Heart left ventricle (tissue), 16 donors: ENCODE data around the gene ZNG1C. TPM values are rescaled to one million over a fixed set of nuclear protein-coding genes. Genes with fewer than 3 reads are reported as not detected.
"Not testable (repeated sequence)": the region's sequence is repeated elsewhere in the genome, so short reads cannot be mapped to it uniquely, and the experiment has no call there.

ENCODE experiments used
- ATAC-seq, 4 donors: fragments of 200-7000 bp; cut with Tn5 transposase; one replicate each; pipeline ENCODE4 v1.9.1; 2020 to 2022; ENCODE audit warnings: moderate library complexity in 4 of 4, mild to moderate bottlenecking in 3 of 4, moderate number of reproducible peaks in 1 of 4
- DNase-seq, 5 donors: peaks; one replicate each; pipeline ENCODE4 v3.0.0-alpha.2; 2020
- H3K27ac ChIP-seq, 12 donors: fragments of 200-600 bp; sonication (generic) in 4 of 12; one replicate each; pipeline versions ENCODE4 v1.5.0 to v1.8.0; 2016 to 2022; ENCODE audit warnings: mild to moderate bottlenecking in 2 of 12
- H3K27me3 ChIP-seq, 9 donors: fragments of 200-600 bp; sonication (generic) in 2 of 9; one replicate each; pipeline versions ENCODE4 v1.5.1 to v1.8.0; 2016 to 2022; ENCODE audit warnings: mild to moderate bottlenecking in 3 of 9
- H3K36me3 ChIP-seq, 9 donors: fragments of 200-600 bp; sonication (generic) in 2 of 9; one replicate each; pipeline versions ENCODE4 v1.5.0 to v1.8.0; 2018 to 2022; ENCODE audit warnings: mild to moderate bottlenecking in 2 of 9
- H3K4me1 ChIP-seq, 12 donors: fragments of 200-600 bp; sonication (generic) in 4 of 12; one replicate each; pipeline versions ENCODE4 v1.5.0 to v1.8.0; 2016 to 2022; ENCODE audit warnings: mild to moderate bottlenecking in 3 of 12
- H3K4me3 ChIP-seq, 12 donors: fragments of 200-600 bp; sonication (generic) in 4 of 12; one replicate each; pipeline versions ENCODE4 v1.5.0 to v1.8.0; 2017 to 2022; ENCODE audit warnings: mild to moderate bottlenecking in 9 of 12, moderate library complexity in 4 of 12
- H3K9me3 ChIP-seq, 12 donors: fragments of 200-600 bp; sonication (generic) in 4 of 12; one replicate each; pipeline versions ENCODE4 v1.5.0 to v1.8.0; 2016 to 2022; ENCODE audit warnings: mild to moderate bottlenecking in 1 of 12
- WGBS, 4 donors: extraction: QIAGEN DNeasy Blood & Tissue Kit in 2 of 4; methylation state at CpG; one replicate each; pipeline versions ENCODE4 v1.1.5 to v1.1.7; 2013 to 2018; 5-methylcytosine and 5-hydroxymethylcytosine counted together
- intact Hi-C, 10 donors: fragments of 100-400 bp; cut with DNase I; formaldehyde crosslinking; loops; one replicate each; pipeline versions ENCODE4 v1.11.1 to v1.14.2; 2022
- long read RNA-seq, 3 donors: library from polyadenylated mRNA; unstranded; transcript quantifications; one replicate each; pipeline ENCODE4 v2.0.0, GENCODE V29; 2020 to 2021
- polyA plus RNA-seq, 2 donors: library from polyadenylated mRNA; stranded (reverse); fragments of 200-250 nt; gene quantifications; one replicate each; pipeline ENCODE4 v1.2.3, GENCODE V29; 2013
- total RNA-seq, 9 donors: library from RNA; depleted of rRNA in 2 of 9; stranded (reverse); fragments of >200 nt in 2 of 9; fragmentation: NEBNext Ultra II Directional in 3 of 9; extraction: Animal tissue kit (Norgen Biotek cat#: 25700) in 3 of 9; gene quantifications; one replicate each; pipeline versions ENCODE4 v1.1.0 to v1.2.4, GENCODE V29; 2016 to 2023
- donor health status: ischemic (EF 13 %, LVEDD 7.1; RV severe dilation, severe dysfunction).
- donor health status: healthy with polysubstance abuse.
- donor health status: DM: no; HTN: yes; CAD: no.
- donor health status: DM: no; HTN: no; CAD: no.
- donor health status: ischemic (EF 25% LVEDD 6.9; RV normal size, moderate dysfunction).
- donor health status: ischemic (EF 25% LVEDD 5.7; RV mildly dilated, moderate dysfunction).
- donor health status: healthy.
- donor health status: DM: yes; HTN: yes; CAD: no.
- donor health status: ischemic (EF 35%, LVEDD 5.7; RV mildly dilated, moderate dysfunction).
- donor health status: nonischemic (EF 11% LVEDD 7.7; RV severe dilation, severe dysfunction).
- donor health status: DM: yes; HTN: yes; CAD: no.
- donor health status: PGD.
- donor health status: ischemic (EF 29% LVEDD 5.4; RV normal size, mild dysfunction).
- donor health status: nonischemic (EF 23%, LVEDD 6.1; RV moderate dilation, normal function).

Gene ZNG1C
- total RNA-seq (10 to 100 TPM in 3 of 9 donors, 1 to 10 TPM in 6; 3.9 to 16.4 (median 6.5) TPM), polyA plus RNA-seq (10 to 100 TPM in 1 of 2 donors, 1 to 10 TPM in 1; 5.2 to 17.6 TPM)
- long read RNA-seq, donor 1, transcript CBWD3-206 (3 exons, 1,736 nt): major isoform, 9 of 14 reads
- long read RNA-seq, donor 1, partial matches to known transcripts: 1 of 14 reads
- long read RNA-seq, donor 1, other reads (novel, unspliced or antisense): 4 of 14 reads
- long read RNA-seq, donor 2, partial matches to known transcripts: 2 of 33 reads
- long read RNA-seq, donor 2, other reads (novel, unspliced or antisense): 28 of 33 reads
- long read RNA-seq, donor 3, transcript CBWD3-206 (3 exons, 1,736 nt): major isoform, 12 of 15 reads
- long read RNA-seq, donor 3, partial matches to known transcripts: 0 of 15 reads
- long read RNA-seq, donor 3, other reads (novel, unspliced or antisense): 1 of 15 reads

DNA sequence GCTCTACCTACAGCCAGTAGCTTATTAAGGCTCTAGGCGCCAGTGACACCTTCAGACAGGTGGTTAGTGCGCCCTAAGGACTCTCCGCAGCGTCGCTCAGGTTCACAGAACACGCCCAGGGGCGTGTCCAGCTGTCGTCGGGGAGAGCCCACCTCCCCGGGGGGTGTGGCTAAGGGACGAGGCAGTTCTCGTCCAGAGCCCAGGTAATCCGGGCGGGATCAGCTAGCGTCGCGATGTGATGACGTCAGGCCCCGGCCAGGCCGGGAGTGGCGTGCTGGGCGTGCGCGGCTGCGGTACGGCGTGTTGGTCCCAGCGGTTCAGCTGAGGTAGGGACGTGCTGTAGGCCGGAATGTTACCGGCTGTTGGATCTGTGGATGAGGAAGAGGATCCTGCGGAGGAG lies at the start of gene ZNG1C:
Gene ZNG1C (plus strand): TSS at position 301 of the 400 bp plus-strand sequence. CDS start 49 bp downstream, at position 350.
- intact Hi-C loops, H3K36me3 ChIP-seq, H3K4me3 ChIP-seq, ATAC-seq, H3K9me3 ChIP-seq, H3K4me1 ChIP-seq, DNase-seq, H3K27ac ChIP-seq, H3K27me3 ChIP-seq: not testable (repeated sequence)
- WGBS, 4 donors: no CpG with 5 or more reads among the region's 32 CpGs

GRCh38 chr9:68242437-68242836 lies 654 bp downstream of the ZNG1C start:
- H3K4me3 ChIP-seq, H3K4me1 ChIP-seq, H3K27me3 ChIP-seq, intact Hi-C loops, H3K9me3 ChIP-seq, ATAC-seq, H3K36me3 ChIP-seq, H3K27ac ChIP-seq, DNase-seq: not testable (repeated sequence)
- WGBS, 4 donors: no CpG with 5 or more reads among the region's 11 CpGs

- intact Hi-C loops, H3K27ac ChIP-seq, H3K36me3 ChIP-seq, H3K4me3 ChIP-seq, H3K9me3 ChIP-seq, ATAC-seq, H3K27me3 ChIP-seq, H3K4me1 ChIP-seq: not testable (repeated sequence)
- WGBS, 4 donors: 96 to 99% (median 98%) methylated on average over 10 to 12 of the region's 16 CpGs
- peak in 1 of 5 donors; percentile 9 for DNase-seq
Measured at GRCh38 chr9:68281041-68281440, 39.3 kb downstream of the ZNG1C start.

DNA sequence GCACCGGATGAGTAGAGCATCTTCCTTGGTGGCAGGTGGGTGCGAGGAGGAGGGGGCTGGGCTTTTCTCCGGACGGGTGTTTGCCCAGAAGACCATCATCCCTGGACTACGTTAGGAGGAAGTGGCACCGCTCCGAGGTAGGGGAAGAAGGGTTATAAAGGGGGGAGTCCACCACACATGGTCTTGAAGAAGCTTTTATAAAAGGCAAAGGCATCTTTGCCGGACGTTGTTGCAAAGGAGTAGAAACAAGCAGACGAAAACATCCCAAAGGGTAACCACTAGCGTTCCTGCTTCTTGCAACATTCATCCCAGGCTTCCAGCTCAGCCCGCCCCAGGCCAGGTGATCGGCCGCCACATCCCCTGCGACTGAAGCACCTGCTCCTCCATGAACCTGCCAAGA lies 60.8 kb downstream of the ZNG1C start, which contains the start of gene FOXD4L3:
Gene FOXD4L3 (plus strand): TSS at position 301 of the 400 bp plus-strand sequence. CDS start 85 bp downstream, at position 386.
- intact Hi-C loops, H3K4me3 ChIP-seq, H3K27me3 ChIP-seq, ATAC-seq, H3K9me3 ChIP-seq, H3K4me1 ChIP-seq, DNase-seq, H3K36me3 ChIP-seq, H3K27ac ChIP-seq: not testable (repeated sequence)
- WGBS, 4 donors: 13 to 19% methylated on average over 3 to 4 of the region's 15 CpGs; no CpG with 5 or more reads in 2 of the 4 donors

DNA sequence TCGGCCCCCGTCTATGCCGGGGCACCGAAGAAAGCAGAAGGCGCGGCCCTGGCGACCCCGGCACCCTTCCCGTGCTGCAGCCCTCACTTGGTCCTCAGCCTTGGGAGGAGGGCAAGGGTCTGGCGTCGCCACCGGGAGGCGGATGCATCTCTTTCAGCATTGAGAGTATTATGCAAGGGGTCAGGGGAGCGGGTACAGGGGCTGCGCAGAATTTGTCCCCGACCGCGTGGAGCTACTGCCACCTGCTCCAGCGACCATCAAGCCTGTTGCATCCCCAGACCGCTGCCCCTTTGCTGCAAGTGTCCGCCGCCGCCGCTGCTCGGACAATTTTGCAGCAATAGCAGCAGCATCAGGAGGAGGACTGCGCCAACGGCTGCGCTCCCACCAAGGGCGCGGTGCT lies 62.0 kb downstream of the ZNG1C start:
- intact Hi-C loops, ATAC-seq: not testable (repeated sequence)

GRCh38 chr9:68304212-68304611 lies 62.4 kb downstream of the ZNG1C start:
- intact Hi-C loops, ATAC-seq, H3K36me3 ChIP-seq, H3K4me3 ChIP-seq, H3K4me1 ChIP-seq, H3K27ac ChIP-seq, H3K9me3 ChIP-seq, DNase-seq, H3K27me3 ChIP-seq: not testable (repeated sequence)
- 9 to 16% methylated on average over 7 to 8 of the region's 21 CpGs; no CpG with 5 or more reads in 2 of the 4 donors for WGBS, 4 donors

More for the DNA sequence above, 62.0 kb downstream of the ZNG1C start:
- not testable (repeated sequence) for H3K36me3 ChIP-seq, H3K27ac ChIP-seq, DNase-seq, H3K4me3 ChIP-seq, H3K27me3 ChIP-seq, H3K4me1 ChIP-seq, H3K9me3 ChIP-seq
- 3 to 5% methylated on average over 7 of the region's 30 CpGs; no CpG with 5 or more reads in 2 of the 4 donors for WGBS, 4 donors

DNA sequence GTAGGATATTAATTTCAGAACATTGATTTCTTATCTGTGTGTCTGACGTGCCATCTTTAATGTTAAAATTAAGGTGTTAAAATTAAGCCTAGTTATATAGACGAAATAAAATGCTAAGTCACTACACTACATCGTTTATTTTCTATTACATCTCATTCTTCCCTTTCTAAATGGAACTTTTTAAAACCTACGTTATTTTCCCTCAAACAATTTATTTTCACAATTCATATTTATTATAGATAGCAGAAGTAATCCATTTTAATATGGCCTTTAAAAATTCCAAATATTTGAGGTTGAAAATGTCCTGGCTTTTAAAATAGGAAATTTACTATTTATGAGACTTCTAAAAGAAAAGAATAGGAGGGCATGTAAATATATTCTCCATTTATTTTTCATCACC lies 63.0 kb downstream of the ZNG1C start:
- H3K36me3 ChIP-seq, H3K27ac ChIP-seq, H3K27me3 ChIP-seq, H3K4me3 ChIP-seq, H3K9me3 ChIP-seq, ATAC-seq, intact Hi-C loops, DNase-seq, H3K4me1 ChIP-seq: not testable (repeated sequence)
- 13 to 26% (median 23%) methylated on average over 2 to 3 of the region's 4 CpGs for WGBS, 4 donors

DNA sequence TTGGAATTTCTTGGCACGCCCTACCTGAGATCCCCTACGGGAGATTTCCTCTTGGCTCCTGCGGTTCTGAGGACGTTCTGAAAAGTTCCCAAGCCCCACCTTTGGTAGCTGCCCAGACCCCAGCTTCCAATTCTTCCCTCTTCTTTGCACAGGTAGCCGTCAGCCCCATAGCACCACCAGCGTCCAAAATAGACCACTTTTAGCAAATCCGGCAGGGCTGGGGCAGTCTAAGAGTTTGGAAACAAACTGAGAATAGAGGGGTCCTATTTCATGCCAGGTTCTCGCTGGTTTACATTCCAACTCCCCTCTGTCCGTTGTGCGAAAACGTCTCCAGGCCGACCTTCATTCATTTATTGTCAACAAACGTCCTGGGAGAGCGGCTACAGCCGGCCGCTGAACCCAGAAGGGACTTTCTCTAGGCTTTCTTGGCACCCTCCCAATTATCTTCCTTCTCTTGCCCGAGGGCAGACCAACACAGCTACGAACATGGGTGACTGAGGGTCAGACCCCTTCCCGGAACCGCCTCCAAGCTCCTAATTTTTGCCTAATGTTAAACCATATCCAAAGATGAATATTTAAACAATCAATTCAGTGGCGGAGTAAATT lies 64.0 kb downstream of the ZNG1C start:
- H3K9me3 ChIP-seq, H3K27ac ChIP-seq, intact Hi-C loops, H3K4me3 ChIP-seq, H3K27me3 ChIP-seq, H3K36me3 ChIP-seq, H3K4me1 ChIP-seq, DNase-seq: not testable (repeated sequence)
- peak in 1 of 4 donors; percentile 9 for ATAC-seq
- WGBS, 4 donors: 14 to 38% (median 28%) methylated on average over 5 to 9 of the region's 21 CpGs

- H3K9me3 ChIP-seq, H3K27ac ChIP-seq, intact Hi-C loops, H3K4me1 ChIP-seq, H3K4me3 ChIP-seq, DNase-seq, H3K27me3 ChIP-seq, H3K36me3 ChIP-seq: not testable (repeated sequence)
- ATAC-seq: peak in 2 of 4 donors; percentile 36 to 48
- 5 to 31% (median 6%) methylated on average over 10 to 28 of the region's 37 CpGs; no CpG with 5 or more reads in 1 of the 4 donors for WGBS, 4 donors
Measured at GRCh38 chr9:68306391-68306964, 64.7 kb downstream of the ZNG1C start.

DNA sequence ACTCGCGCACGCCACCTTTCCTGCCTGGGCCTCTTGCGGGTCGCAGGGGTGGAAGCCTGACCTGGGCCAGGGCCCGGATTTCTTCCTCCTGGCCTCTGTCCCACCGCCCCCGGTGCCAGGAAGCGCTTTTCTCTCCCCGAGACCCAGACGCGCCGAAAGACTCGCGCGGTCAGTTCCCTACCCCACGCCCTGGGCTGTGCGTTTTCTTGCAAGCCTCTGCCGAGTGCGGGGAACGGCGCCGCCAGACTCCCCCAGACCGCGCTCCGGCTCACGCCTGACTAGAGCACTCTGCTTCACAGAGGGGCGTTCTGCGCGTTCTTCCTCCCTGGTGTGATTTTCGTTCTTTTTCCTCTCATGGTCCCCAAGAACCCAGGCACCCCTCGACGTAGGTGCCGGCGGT lies 65.3 kb downstream of the ZNG1C start:
- H3K36me3 ChIP-seq, H3K4me3 ChIP-seq, H3K9me3 ChIP-seq, H3K4me1 ChIP-seq, H3K27me3 ChIP-seq, DNase-seq, intact Hi-C loops, H3K27ac ChIP-seq: not testable (repeated sequence)
- ATAC-seq: peak; percentile 19 to 61 (median 45)
- 17 to 66% (median 32%) methylated on average over 10 to 18 of the region's 35 CpGs for WGBS, 4 donors

- DNase-seq, intact Hi-C loops: not testable (repeated sequence)
Measured at GRCh38 chr9:68307654-68308053, 65.9 kb downstream of the ZNG1C start.

More at GRCh38 chr9:68307654-68308053, 65.9 kb downstream of the ZNG1C start:
- H3K27ac ChIP-seq, H3K36me3 ChIP-seq, H3K9me3 ChIP-seq, H3K27me3 ChIP-seq, H3K4me1 ChIP-seq, H3K4me3 ChIP-seq: not testable (repeated sequence)
- peak; percentile 5 to 52 (median 35) for ATAC-seq
- WGBS, 4 donors: 19 to 34% (median 27%) methylated on average over 15 to 20 of the region's 21 CpGs
